Measurements from ENCODE around the gene POC1A. TPM values are rescaled to one million over a fixed set of nuclear protein-coding genes. Genes with fewer than 3 reads are reported as not detected.

The POC1A gene
- total and polyA plus RNA-seq, 2 of the 8 experiments (the other 6 are each of a cell fraction or from before 2014, with no cell fraction given) = 35.7 to 39.2 TPM

DNA sequence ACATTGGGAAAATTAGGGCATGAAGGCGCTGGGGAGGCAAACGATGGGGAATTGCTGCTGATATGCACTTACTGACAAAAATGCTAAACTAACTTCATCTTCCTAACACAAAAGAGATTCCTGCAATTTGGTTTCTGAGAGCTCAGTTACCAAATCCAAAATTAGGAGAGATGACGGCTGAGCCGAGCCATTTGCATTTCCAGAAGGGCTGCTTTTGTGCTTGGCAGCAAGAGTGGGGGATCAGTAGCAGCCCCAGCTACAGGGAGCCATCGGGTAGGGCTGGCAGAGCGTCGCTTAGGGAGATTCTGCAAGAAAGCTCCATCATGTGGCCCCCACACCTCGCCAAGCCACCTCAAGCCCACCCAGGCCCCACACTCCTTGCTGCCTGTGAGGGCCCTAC lies 81.8 kb downstream of the POC1A start (continued):
- TF ChIP-seq CBX5 (IDR thresholded peaks at IDR 0.05; ENCODE audit: low read depth, low read length) = no peak
- no peak for TF ChIP-seq GTF2F1 (IDR thresholded peaks at IDR 0.05; ENCODE audit: borderline replicate concordance, low read depth, low read length)
- TF ChIP-seq RFX5 (IDR thresholded peaks at IDR 0.05; ENCODE audit: borderline replicate concordance, low read depth, low read length) = no peak

Measured in H1 (cell line).